SU-DHL-6 (cell line): ENCODE measurements around the gene IGF2R.

Source experiments
- H2AFZ ChIP-seq: fragments of 200-600 bp; sonication (generic); 2 replicates; pipeline ENCODE4 v1.6.1; 2014; ENCODE audit warnings: low read depth, mild to moderate bottlenecking, moderate library complexity, mixed read lengths, antibody characterized with exemption, low read length; ENCODE audit not compliant: severe bottlenecking
- H3F3A ChIP-seq: fragments of 200-600 bp; shearing (Covaris generic); 2 replicates; pipeline ENCODE4 v1.6.0; 2016; ENCODE audit warnings: antibody characterized with exemption, mild to moderate bottlenecking; ENCODE audit not compliant: insufficient read depth
- H3K27ac ChIP-seq: fragments of 200-600 bp; sonication (generic); 2 replicates; pipeline ENCODE4 v1.5.1; 2016; ENCODE audit warnings: low read depth, mild to moderate bottlenecking, low read length, moderate library complexity, mixed read lengths
- H3K27me3 ChIP-seq: fragments of 200-600 bp; sonication (generic), shearing (Covaris generic); 2 replicates; pipeline ENCODE4 v1.6.0; 2014; ENCODE audit warnings: mild to moderate bottlenecking, low read length
- H3K36me3 ChIP-seq: fragments of 200-600 bp; sonication (generic); 2 replicates; pipeline ENCODE4 v1.6.1; 2014; ENCODE audit warnings: mild to moderate bottlenecking, low read length, mixed read lengths
- H3K4me2 ChIP-seq: fragments of 300-600, 200-600 bp; shearing (Covaris generic), sonication (generic); 2 replicates; pipeline ENCODE4 v1.6.0; 2014; ENCODE audit warnings: low read length, low read depth, mild to moderate bottlenecking; ENCODE audit not compliant: poor library complexity, severe bottlenecking
- H3K4me3 ChIP-seq: fragments of 200-600 bp; sonication (generic); 2 replicates; pipeline ENCODE4 v1.5.1; 2014; ENCODE audit warnings: antibody characterized with exemption, low read length, mild to moderate bottlenecking, mixed read lengths; ENCODE audit not compliant: insufficient read depth, poor library complexity, severe bottlenecking
- H3K79me2 ChIP-seq: fragments of 200-600 bp; sonication (generic); 2 replicates; pipeline ENCODE4 v1.6.1; 2014; ENCODE audit warnings: mild to moderate bottlenecking, low read length, moderate library complexity; ENCODE audit not compliant: insufficient read depth
- H3K9ac ChIP-seq: fragments of 200-600 bp; sonication (generic); 2 replicates; pipeline ENCODE4 v1.7.0; 2014; ENCODE audit warnings: mild to moderate bottlenecking, low read length
- H3K9me2 ChIP-seq: fragments of 200-600 bp; sonication (generic); replicated peaks from 2 replicates; pipeline ENCODE4 v1.6.1; 2014; ENCODE audit warnings: low read length; ENCODE audit not compliant: insufficient read depth
- H3K9me3 ChIP-seq: fragments of 200-600 bp; sonication (generic); 2 replicates; pipeline ENCODE4 v1.6.1; 2014; ENCODE audit warnings: low read length, mixed read lengths; ENCODE audit not compliant: insufficient read depth
- H4K20me1 ChIP-seq: fragments of 200-600 bp; sonication (generic); 2 replicates; pipeline ENCODE4 v1.6.1; 2014; ENCODE audit warnings: low read depth, mild to moderate bottlenecking, antibody characterized with exemption, low read length, moderate library complexity, mixed read lengths
- EZH2phosphoT487 ChIP-seq: fragments of 200-600 bp; sonication (generic), shearing (Covaris generic); conservative IDR thresholded peaks from 2 replicates; pipeline ENCODE4 v1.6.1; 2018; ENCODE audit warnings: mild to moderate bottlenecking, antibody characterized with exemption, low read length, moderate library complexity, mixed read lengths
- TF ChIP-seq, protein P1 (sequence below): fragments of 200-600 bp; sonication (generic); IDR thresholded peaks from one replicate; pipeline ENCODE4 v1.5.1; 2017; ENCODE audit warnings: antibody characterized with exemption, mild to moderate bottlenecking, low read length, moderate library complexity; ENCODE audit not compliant: insufficient read depth, poor library complexity, severe bottlenecking

Gene IGF2R

GRCh38 chr6:160067564-160067963 is 98.7 kb downstream of the IGF2R start:
- H3K27me3 ChIP-seq: no peaks in the 10 kb centered on the region
- no peak overlapping the region for H3K27ac ChIP-seq
- no peaks in the 10 kb centered on the region; the same call in 1 of the 2 replicates for H4K20me1 ChIP-seq
- no peak overlapping the region for H3K4me2 ChIP-seq
- H3K9ac ChIP-seq: no peak overlapping the region
- no peaks in the 10 kb centered on the region for H3K79me2 ChIP-seq
- TF ChIP-seq EZH2phosphoT487: no peak
- TF ChIP-seq, protein P1, sequence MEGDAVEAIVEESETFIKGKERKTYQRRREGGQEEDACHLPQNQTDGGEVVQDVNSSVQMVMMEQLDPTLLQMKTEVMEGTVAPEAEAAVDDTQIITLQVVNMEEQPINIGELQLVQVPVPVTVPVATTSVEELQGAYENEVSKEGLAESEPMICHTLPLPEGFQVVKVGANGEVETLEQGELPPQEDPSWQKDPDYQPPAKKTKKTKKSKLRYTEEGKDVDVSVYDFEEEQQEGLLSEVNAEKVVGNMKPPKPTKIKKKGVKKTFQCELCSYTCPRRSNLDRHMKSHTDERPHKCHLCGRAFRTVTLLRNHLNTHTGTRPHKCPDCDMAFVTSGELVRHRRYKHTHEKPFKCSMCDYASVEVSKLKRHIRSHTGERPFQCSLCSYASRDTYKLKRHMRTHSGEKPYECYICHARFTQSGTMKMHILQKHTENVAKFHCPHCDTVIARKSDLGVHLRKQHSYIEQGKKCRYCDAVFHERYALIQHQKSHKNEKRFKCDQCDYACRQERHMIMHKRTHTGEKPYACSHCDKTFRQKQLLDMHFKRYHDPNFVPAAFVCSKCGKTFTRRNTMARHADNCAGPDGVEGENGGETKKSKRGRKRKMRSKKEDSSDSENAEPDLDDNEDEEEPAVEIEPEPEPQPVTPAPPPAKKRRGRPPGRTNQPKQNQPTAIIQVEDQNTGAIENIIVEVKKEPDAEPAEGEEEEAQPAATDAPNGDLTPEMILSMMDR: no peak
- H3F3A ChIP-seq: no peaks in the 10 kb centered on the region
- H2AFZ ChIP-seq: no peak overlapping the region
- H3K9me2 ChIP-seq: no peaks in the 10 kb centered on the region
- H3K36me3 ChIP-seq: no peaks in the 10 kb centered on the region
- H3K4me3 ChIP-seq: no peak overlapping the region
- no peaks in the 10 kb centered on the region for H3K9me3 ChIP-seq

- no peaks in the 10 kb centered on the region for H3K27me3 ChIP-seq
- H3K36me3 ChIP-seq: no peaks in the 10 kb centered on the region
- H2AFZ ChIP-seq: no peak overlapping the region
- no peak overlapping the region for H3K4me3 ChIP-seq
- H3K9ac ChIP-seq: no peak overlapping the region
- no peaks in the 10 kb centered on the region; the same call in 1 of the 2 replicates for H4K20me1 ChIP-seq
- H3K9me3 ChIP-seq: no peaks in the 10 kb centered on the region
- no peak overlapping the region for H3K4me2 ChIP-seq
- H3K79me2 ChIP-seq: no peaks in the 10 kb centered on the region
- H3K9me2 ChIP-seq: no peaks in the 10 kb centered on the region
- H3K27ac ChIP-seq: no peak overlapping the region
- H3F3A ChIP-seq: no peaks in the 10 kb centered on the region
- TF ChIP-seq, protein P1: no peak
- TF ChIP-seq EZH2phosphoT487: no peak
These were observed 99.5 kb downstream of the IGF2R start for GRCh38 chr6:160068346-160068745.

- H3K27me3 ChIP-seq: no peaks in the 10 kb centered on the region
- H3F3A ChIP-seq: no peaks in the 10 kb centered on the region
- no peak overlapping the region for H3K9ac ChIP-seq
- H3K9me2 ChIP-seq: no peaks in the 10 kb centered on the region
- H3K9me3 ChIP-seq: no peaks in the 10 kb centered on the region
- TF ChIP-seq, protein P1: no peak
- TF ChIP-seq EZH2phosphoT487: no peak
- no peaks in the 10 kb centered on the region for H3K79me2 ChIP-seq
- H3K36me3 ChIP-seq: no peaks in the 10 kb centered on the region
- H2AFZ ChIP-seq: no peak overlapping the region
- no peaks in the 10 kb centered on the region; the same call in 1 of the 2 replicates for H4K20me1 ChIP-seq
- peak overlapping the region; percentile 9 for H3K4me2 ChIP-seq
- H3K4me3 ChIP-seq: no peak overlapping the region
- no peak overlapping the region for H3K27ac ChIP-seq
These were observed 100.2 kb downstream of the IGF2R start for GRCh38 chr6:160069050-160069454.
